B cell (primary cell): Measurements from ENCODE around the gene ASTN1. TPM values are rescaled to one million over a fixed set of nuclear protein-coding genes. Genes with fewer than 3 reads are reported as not detected.

Experiments used
- ATAC-seq: fragments of 200-7000 bp; cut with Tn5 transposase; one replicate; pipeline ENCODE4 v1.10.0; 2021; ENCODE audit warnings: low read depth, mild to moderate bottlenecking, moderate number of reproducible peaks, moderate library complexity
- CTCF ChIA-PET: fragments of 350-600 bp; sonication (Branson Sonifier 250); formaldehyde crosslinking; loops from one replicate; lab custom pipeline; 2021; ENCODE audit warnings: antibody characterized with exemption, inconsistent platforms; lab: Charles Lee
- POLR2A ChIA-PET: fragments of 350-600 bp; sonication (Branson Sonifier 250); formaldehyde crosslinking; loops from one replicate; lab custom pipeline; 2021; ENCODE audit warnings: antibody characterized with exemption; lab: Charles Lee
- DNase-seq: peaks from one replicate; pipeline ENCODE4 v3.0.0; 2013
- H2AFZ ChIP-seq: 2 replicates; pipeline ENCODE4 v1.6.1; 2012; ENCODE audit warnings: mild to moderate bottlenecking, low read depth, low read length; ENCODE audit not compliant: insufficient read depth, poor library complexity, severe bottlenecking
- H3K27ac ChIP-seq, 2 donors: 1 replicate in 1 of 2; 2 replicates in 1 of 2; pipeline ENCODE4 v1.5.1; 2012 to 2013; ENCODE audit warnings: low read length in 2 of 2, mild to moderate bottlenecking in 2 of 2, moderate library complexity in 1 of 2
- H3K27me3 ChIP-seq, 4 experiments: fragments of 200-600 bp in 1 of 4; sonication (generic) in 1 of 4; replicated peaks in 1 of 4; 1 replicate in 2 of 4; 2 replicates in 2 of 4; pipeline versions ENCODE4 v1.6.1 to v1.7.0; 2013 to 2016; ENCODE audit warnings: low read length in 3 of 4, mild to moderate bottlenecking in 2 of 4, mixed read lengths in 1 of 4, moderate library complexity in 1 of 4; ENCODE audit not compliant: insufficient read depth in 4 of 4, control insufficient read depth in 3 of 4; ENCODE audit errors: control extremely low read depth in 1 of 4
- H3K36me3 ChIP-seq, 2 experiments: replicated peaks in 1 of 2; 1 replicate in 1 of 2; 2 replicates in 1 of 2; pipeline versions ENCODE4 v1.6.1 to v1.7.1; 2013; ENCODE audit warnings: low read length in 1 of 2; ENCODE audit not compliant: insufficient read depth in 2 of 2, control insufficient read depth in 1 of 2; ENCODE audit errors: control extremely low read depth in 1 of 2, extremely low read depth in 1 of 2
- H3K4me1 ChIP-seq, 2 donors: fragments of 200-600 bp in 1 of 2; sonication (generic) in 1 of 2; 1 replicate in 1 of 2; 2 replicates in 1 of 2; pipeline versions ENCODE4 v1.5.1 to v1.6.1; 2013 to 2017; ENCODE audit warnings: low read length in 2 of 2; ENCODE audit not compliant: control insufficient read depth in 2 of 2, insufficient read depth in 2 of 2
- H3K4me2 ChIP-seq: replicated peaks from 2 replicates; pipeline ENCODE3; 2012; ENCODE audit warnings: mild to moderate bottlenecking, low read depth, low read length; ENCODE audit not compliant: poor library complexity, severe bottlenecking
- H3K4me3 ChIP-seq, 5 experiments: fragments of 200-600 bp in 1 of 5; sonication (generic) in 1 of 5; 1 replicate in 3 of 5; 2 replicates in 2 of 5; pipeline versions ENCODE4 v1.5.1 to v1.7.0; 2011 to 2016; ENCODE audit warnings: low read length in 4 of 5, mild to moderate bottlenecking in 4 of 5, low read depth in 2 of 5, control low read depth in 1 of 5, moderate library complexity in 1 of 5; ENCODE audit not compliant: insufficient read depth in 1 of 5; ENCODE audit errors: control extremely low read depth in 1 of 5, extremely low read depth in 1 of 5
- H3K79me2 ChIP-seq: fragments of 200-600 bp; sonication (generic); one replicate; pipeline ENCODE4 v1.6.0; 2016; ENCODE audit warnings: low read length; ENCODE audit not compliant: control insufficient read depth, insufficient read depth
- H3K9ac ChIP-seq: fragments of 200-600 bp; sonication (generic); 2 replicates; pipeline ENCODE4 v1.6.1; 2017; ENCODE audit warnings: mild to moderate bottlenecking, low read length, moderate library complexity
- H3K9me3 ChIP-seq, 3 donors: one replicate each; pipeline versions ENCODE4 v1.6.1 to v1.7.1; 2013; ENCODE audit warnings: low read length in 2 of 3; ENCODE audit not compliant: control insufficient read depth in 2 of 3, insufficient read depth in 1 of 3; ENCODE audit errors: control extremely low read depth in 1 of 3
- H4K20me1 ChIP-seq: 2 replicates; pipeline ENCODE4 v1.6.0; 2012; ENCODE audit warnings: mild to moderate bottlenecking, low read length; ENCODE audit not compliant: insufficient read depth, control insufficient read depth, poor library complexity, severe bottlenecking
- H3K27ac Mint-ChIP-seq: one replicate; pipeline ENCODE4 v1.8.0; 2021; ENCODE audit warnings: mixed read lengths
- H3K27me3 Mint-ChIP-seq: one replicate; pipeline ENCODE4 v1.8.0; 2021; ENCODE audit warnings: mixed read lengths
- H3K4me1 Mint-ChIP-seq: one replicate; pipeline ENCODE4 v1.8.0; 2021; ENCODE audit warnings: mixed read lengths
- H3K4me3 Mint-ChIP-seq: one replicate; pipeline ENCODE4 v1.8.0; 2021; ENCODE audit warnings: mixed read lengths
- H3K9me3 Mint-ChIP-seq: one replicate; pipeline ENCODE4 v1.8.0; 2022; ENCODE audit warnings: mixed read lengths; ENCODE audit not compliant: insufficient read depth
- CTCF ChIP-seq: fragments of 200-600 bp; IDR thresholded peaks from one replicate; pipeline ENCODE4 v1.8.0; 2022; ENCODE audit warnings: antibody characterized with exemption, mild to moderate bottlenecking
- EZH2 ChIP-seq: IDR thresholded peaks from 2 replicates; pipeline ENCODE4 v1.6.1; 2012; ENCODE audit warnings: borderline replicate concordance, low read depth, mild to moderate bottlenecking, moderate library complexity, low read length; ENCODE audit not compliant: insufficient read depth, poor library complexity, severe bottlenecking
- WGBS: methylation state at CpG from one replicate; pipeline ENCODE4 v1.1.5; 2013; ENCODE audit warnings: missing lambda C conversion rate; ENCODE audit not compliant: insufficient coverage; 5-methylcytosine and 5-hydroxymethylcytosine counted together
- intact Hi-C: fragments of 100-400 bp; cut with micrococcal nuclease; formaldehyde crosslinking; loops from one replicate; pipeline ENCODE4 v1.10.0; 2022
- polyA plus RNA-seq: library from polyadenylated mRNA; depleted of rRNA; stranded (reverse); fragments of >200 nt; gene quantifications from 2 replicates; pipeline ENCODE4 v1.2.3, GENCODE V29; 2012
- total RNA-seq, 2 donors: library from RNA; stranded (reverse); fragments of 120-200 nt in 1 of 2; gene quantifications; 1 replicate in 1 of 2; 2 replicates in 1 of 2; pipeline versions ENCODE4 v1.2.3 to v1.2.4, GENCODE V29; 2013 to 2022

Gene ASTN1
- total and polyA plus RNA-seq, 2 donors (not counting 1 experiment from before 2014, with no cell fraction given) = not detected

- intact Hi-C loops = no loop called here
These were observed 315.2 kb downstream of the ASTN1 start for GRCh38 chr1:176849281-176849680.

GRCh38 chr1:176847052-176847451 lies 317.5 kb downstream of the ASTN1 start:
- no peak overlapping the region for H2AFZ ChIP-seq
- Mint-ChIP-seq H3K27me3 (peaks cover 19% of the 10 kb centered on the region), H3K4me1 (no peaks in the 10 kb centered on the region), H3K27ac (no peak overlapping the region), H3K9me3 (no peaks in the 10 kb centered on the region), H3K4me3 (no peak overlapping the region)
- H3K4me3 ChIP-seq = no peak overlapping the region
- ChIA-PET CTCF (no interaction called here), POLR2A (no interaction called here)
- no peaks in the 10 kb centered on the region for H3K36me3 ChIP-seq
- no peaks in the 10 kb centered on the region for H3K9me3 ChIP-seq
- H4K20me1 ChIP-seq = no peaks in the 10 kb centered on the region
- no peak overlapping the region for H3K27ac ChIP-seq
- no peaks in the 10 kb centered on the region for H3K79me2 ChIP-seq
- ATAC-seq (no peak), DNase-seq (no peak)
- TF ChIP-seq EZH2 = no peak
- TF ChIP-seq CTCF = no peak
- 100% methylated on average over 1 of the region's 1 CpG for WGBS
- intact Hi-C loops = no loop called here
- no peak overlapping the region for H3K9ac ChIP-seq
- peaks cover 0 to 3% (median 0%) of the 10 kb centered on the region in 4 experiments for H3K27me3 ChIP-seq
- no peak overlapping the region for H3K4me2 ChIP-seq
- H3K4me1 ChIP-seq = no peaks in the 10 kb centered on the region

More at GRCh38 chr1:176849281-176849680, 315.2 kb downstream of the ASTN1 start:
- no peak for DNase-seq
- Histone ChIP-seq H3K4me3 (no peak overlapping the region), H3K36me3 (no peaks in the 10 kb centered on the region), H3K9ac (no peak overlapping the region), H3K9me3 (no peaks in the 10 kb centered on the region), H3K27me3 (no peaks in the 10 kb centered on the region), H3K4me2 (no peak overlapping the region), H4K20me1 (no peaks in the 10 kb centered on the region), H3K79me2 (no peaks in the 10 kb centered on the region), H2AFZ (no peak overlapping the region), H3K4me1 (no peaks in the 10 kb centered on the region), H3K27ac (no peak overlapping the region)
- no peak for ATAC-seq
- Mint-ChIP-seq H3K4me1 (no peaks in the 10 kb centered on the region), H3K27me3 (peaks cover 15% of the 10 kb centered on the region), H3K4me3 (no peak overlapping the region), H3K9me3 (no peaks in the 10 kb centered on the region), H3K27ac (no peak overlapping the region)
- WGBS = no CpG with 5 or more reads among the region's 3 CpGs
- POLR2A ChIA-PET = no interaction called here
- CTCF ChIA-PET = no interaction called here
- TF ChIP-seq CTCF (no peak), EZH2 (no peak)
